Keratinocyte (primary cell): ENCODE results near the gene RPL34. TPM values are rescaled to one million over a fixed set of nuclear protein-coding genes. Genes with fewer than 3 reads are reported as not detected.

Experiments
- DNase-seq: peaks from one replicate; pipeline ENCODE4 v3.0.0-alpha.2; 2011; ENCODE audit warnings: low read depth, missing footprints, low spot score
- FAIRE-seq: peaks from 2 replicates; lab custom pipeline; 2011; peaks lifted over from hg19 to GRCh38; lab: Jason Lieb, UNC
- H2AFZ ChIP-seq: 2 replicates; pipeline ENCODE4 v1.6.0; 2012; ENCODE audit warnings: low read length, control low read depth, inconsistent platforms; ENCODE audit not compliant: control insufficient read depth
- H3K27ac ChIP-seq: 2 replicates; pipeline ENCODE4 v1.5.1; 2011; ENCODE audit warnings: low read length; ENCODE audit not compliant: control insufficient read depth, insufficient read depth
- H3K27me3 ChIP-seq: 3 replicates; pipeline ENCODE4 v1.6.0; 2011; ENCODE audit warnings: low read length; ENCODE audit not compliant: control insufficient read depth, insufficient read depth; ENCODE audit errors: extremely low read depth
- H3K36me3 ChIP-seq, 2 experiments: 2 replicates in 1 of 2; 3 replicates in 1 of 2; pipeline ENCODE4 v1.5.1; 2011; ENCODE audit warnings: low read length in 2 of 2, mild to moderate bottlenecking in 1 of 2; ENCODE audit not compliant: control insufficient read depth in 2 of 2, insufficient read depth in 2 of 2; ENCODE audit errors: extremely low read depth in 1 of 2
- H3K4me1 ChIP-seq: 3 replicates; pipeline ENCODE4 v1.5.1; 2011; ENCODE audit warnings: low read length; ENCODE audit not compliant: control insufficient read depth, insufficient read depth; ENCODE audit errors: extremely low read depth
- H3K4me2 ChIP-seq: 3 replicates; pipeline ENCODE4 v1.6.0; 2011; ENCODE audit warnings: low read depth, low read length; ENCODE audit not compliant: control insufficient read depth, insufficient read depth; ENCODE audit errors: extremely low read depth
- H3K4me3 ChIP-seq, 3 experiments: fragments of 200-600 bp in 1 of 3; sonication (generic) in 1 of 3; 2 replicates in 2 of 3; 3 replicates in 1 of 3; pipeline ENCODE4 v1.5.1; 2011 to 2016; ENCODE audit warnings: low read length in 3 of 3, mild to moderate bottlenecking in 3 of 3, control low read depth in 2 of 3, inconsistent platforms in 1 of 3, low read depth in 1 of 3, mixed read lengths in 1 of 3, mixed run types in 1 of 3, moderate library complexity in 1 of 3; ENCODE audit not compliant: control insufficient read depth in 2 of 3, insufficient read depth in 2 of 3; ENCODE audit errors: extremely low read depth in 1 of 3
- H3K79me2 ChIP-seq: 2 replicates; pipeline ENCODE4 v1.6.0; 2012; ENCODE audit warnings: low read length; ENCODE audit not compliant: control insufficient read depth, insufficient read depth
- H3K9ac ChIP-seq: 3 replicates; pipeline ENCODE4 v1.6.0; 2011; ENCODE audit warnings: low read length; ENCODE audit not compliant: control insufficient read depth, insufficient read depth; ENCODE audit errors: extremely low read depth
- H3K9me1 ChIP-seq: 3 replicates; pipeline ENCODE4 v1.6.0; 2011; ENCODE audit warnings: low read length; ENCODE audit not compliant: control insufficient read depth, insufficient read depth; ENCODE audit errors: extremely low read depth
- H3K9me3 ChIP-seq: 2 replicates; pipeline ENCODE4 v1.5.1; 2012; ENCODE audit warnings: low read depth, low read length; ENCODE audit not compliant: control insufficient read depth
- H4K20me1 ChIP-seq: 3 replicates; pipeline ENCODE4 v1.6.0; 2011; ENCODE audit warnings: low read length; ENCODE audit not compliant: control insufficient read depth, insufficient read depth; ENCODE audit errors: extremely low read depth
- EZH2 ChIP-seq: IDR thresholded peaks from one replicate; pipeline ENCODE4 v1.6.1; 2012; ENCODE audit warnings: inconsistent platforms, mild to moderate bottlenecking, low read length, moderate library complexity
- dilution Hi-C: fragments of 300-500 bp; cut with MboI; formaldehyde crosslinking; loops from one replicate; pipeline ENCODE4 v1.7.0; 2020; ENCODE audit warnings: low sequenced_read_pairs; ENCODE audit not compliant: extremely low pct_ligation_motif_present
- polyA plus RNA-seq, 5 experiments: library from polyadenylated mRNA; depleted of rRNA in 3 of 5; stranded (reverse) in 3 of 5; stranded (forward) in 1 of 5; unstranded in 1 of 5; fragments of >200 nt; gene quantifications; 1 replicate in 1 of 5; 2 replicates in 3 of 5; 3 replicates in 1 of 5; pipeline versions ENCODE4 v1.2.1 to v1.2.3, GENCODE V29; 2011 to 2012; ENCODE audit warnings: missing spikeins in 2 of 5, low read depth in 1 of 5, low replicate concordance in 1 of 5
- TF ChIP-seq, protein P1 (sequence below), 3 experiments: IDR thresholded peaks in 1 of 3; conservative IDR thresholded peaks in 1 of 3; optimal IDR thresholded peaks in 1 of 3; 2 replicates in 2 of 3; 3 replicates in 1 of 3; pipeline versions ENCODE3 to v1.5.1; 2011; ENCODE audit warnings: low read length in 3 of 3, mild to moderate bottlenecking in 3 of 3, moderate library complexity in 2 of 3, control low read depth in 1 of 3, inconsistent platforms in 1 of 3; ENCODE audit not compliant: insufficient read depth in 2 of 3; ENCODE audit errors: extremely low read depth in 1 of 3

RPL34 gene
- polyA plus RNA-seq, 1 donor (not counting 4 experiments of a cell fraction or from before 2014, with no cell fraction given), result 3,164 TPM

DNA sequence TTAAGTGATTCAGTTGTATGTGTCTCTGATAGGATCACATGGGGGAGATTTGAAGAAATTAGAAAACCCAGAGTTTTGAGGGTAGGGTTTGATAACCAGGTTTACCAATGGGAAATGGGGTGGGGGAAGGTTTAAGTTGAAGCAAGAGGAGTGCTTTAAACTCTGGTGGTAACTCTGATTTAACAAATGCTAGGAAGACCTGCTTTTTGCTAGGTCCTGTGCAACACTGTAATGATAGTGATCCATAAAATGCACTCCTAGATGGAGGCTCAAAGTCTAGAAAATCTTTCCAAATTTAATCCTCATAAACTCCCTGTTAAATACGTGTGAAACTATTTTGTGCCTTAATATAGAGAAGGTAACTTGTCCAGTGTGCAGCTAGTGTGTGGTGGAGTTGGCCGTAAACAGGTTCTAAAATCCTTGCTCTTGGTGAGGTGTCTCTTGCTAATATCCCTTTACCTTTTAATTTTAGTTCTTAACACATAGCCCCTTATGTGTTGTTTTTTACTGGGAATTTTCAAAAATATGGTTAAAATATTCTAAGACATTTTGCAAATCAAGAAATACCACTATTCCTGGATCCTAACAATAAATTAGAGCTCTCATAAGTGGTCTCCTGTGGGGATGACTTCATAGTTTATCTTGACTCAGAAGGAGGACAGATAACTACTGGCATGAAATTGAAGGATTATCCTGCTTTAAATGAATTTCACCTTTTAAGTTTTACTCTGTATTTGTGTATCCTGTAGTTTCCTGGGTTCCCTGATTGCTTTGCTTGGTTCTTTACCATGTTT lies 4.1 kb downstream of the RPL34 start:
- Histone ChIP-seq H3K27ac (no peak overlapping the region), H4K20me1 (peaks cover 30% of the 10 kb centered on the region), H3K79me2 (peaks cover 52% of the 10 kb centered on the region), H3K9me3 (no peaks in the 10 kb centered on the region), H3K27me3 (no peaks in the 10 kb centered on the region), H2AFZ (no peak overlapping the region), H3K4me1 (peaks cover 15% of the 10 kb centered on the region), H3K4me3 (no peak overlapping the region), H3K9ac (no peak overlapping the region), H3K4me2 (peak overlapping the region; percentile 17), H3K9me1 (no peaks in the 10 kb centered on the region), H3K36me3 (peaks cover 35 to 37% of the 10 kb centered on the region in 2 experiments)
- DNase-seq (no peak), FAIRE-seq (no peak)
- dilution Hi-C loops, result no loop called here
- TF ChIP-seq, protein P1, sequence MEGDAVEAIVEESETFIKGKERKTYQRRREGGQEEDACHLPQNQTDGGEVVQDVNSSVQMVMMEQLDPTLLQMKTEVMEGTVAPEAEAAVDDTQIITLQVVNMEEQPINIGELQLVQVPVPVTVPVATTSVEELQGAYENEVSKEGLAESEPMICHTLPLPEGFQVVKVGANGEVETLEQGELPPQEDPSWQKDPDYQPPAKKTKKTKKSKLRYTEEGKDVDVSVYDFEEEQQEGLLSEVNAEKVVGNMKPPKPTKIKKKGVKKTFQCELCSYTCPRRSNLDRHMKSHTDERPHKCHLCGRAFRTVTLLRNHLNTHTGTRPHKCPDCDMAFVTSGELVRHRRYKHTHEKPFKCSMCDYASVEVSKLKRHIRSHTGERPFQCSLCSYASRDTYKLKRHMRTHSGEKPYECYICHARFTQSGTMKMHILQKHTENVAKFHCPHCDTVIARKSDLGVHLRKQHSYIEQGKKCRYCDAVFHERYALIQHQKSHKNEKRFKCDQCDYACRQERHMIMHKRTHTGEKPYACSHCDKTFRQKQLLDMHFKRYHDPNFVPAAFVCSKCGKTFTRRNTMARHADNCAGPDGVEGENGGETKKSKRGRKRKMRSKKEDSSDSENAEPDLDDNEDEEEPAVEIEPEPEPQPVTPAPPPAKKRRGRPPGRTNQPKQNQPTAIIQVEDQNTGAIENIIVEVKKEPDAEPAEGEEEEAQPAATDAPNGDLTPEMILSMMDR (optimal IDR thresholded peaks at IDR 0.05 in 1 of 3, IDR thresholded peaks at IDR 0.05 in 1 of 3, conservative IDR thresholded peaks at IDR 0.05 in 1 of 3; ENCODE audit: extremely low read depth in 1 of 3, insufficient read depth in 2 of 3, low read length in 3 of 3), result no peak
- TF ChIP-seq EZH2, result no peak

DNA sequence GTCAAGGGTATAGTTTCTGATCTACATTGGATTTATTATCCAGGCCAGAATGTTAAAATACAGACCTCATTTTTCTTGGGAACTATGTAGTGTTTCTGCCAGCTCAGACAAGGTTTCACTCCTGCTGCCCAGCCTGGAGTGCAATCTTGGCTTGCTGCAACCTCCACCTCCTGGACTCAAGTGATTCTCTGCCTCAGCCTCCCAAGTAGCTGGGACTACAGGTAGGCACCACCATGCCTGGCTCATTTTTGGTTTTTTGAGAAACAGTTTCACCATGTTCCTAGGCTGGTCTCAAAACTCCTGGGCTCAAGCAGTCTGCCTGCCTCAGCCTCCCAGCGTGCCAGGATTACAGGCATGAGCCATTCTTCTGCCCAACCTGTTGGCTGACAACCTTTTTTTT lies 5.7 kb downstream of the RPL34 start:
- H3K36me3 ChIP-seq, result peaks cover 40% of the 10 kb centered on the region in 2 experiments
- peaks cover 45% of the 10 kb centered on the region for H3K79me2 ChIP-seq
- no peak overlapping the region for H3K4me2 ChIP-seq
- peaks cover 13% of the 10 kb centered on the region for H3K4me1 ChIP-seq
- H3K9me1 ChIP-seq, result no peaks in the 10 kb centered on the region
- no peak overlapping the region for H3K4me3 ChIP-seq
- FAIRE-seq (no peak), DNase-seq (no peak)
- peaks cover 30% of the 10 kb centered on the region for H4K20me1 ChIP-seq
- H3K27ac ChIP-seq, result no peak overlapping the region
- H3K9me3 ChIP-seq, result no peaks in the 10 kb centered on the region
- no peak overlapping the region for H3K9ac ChIP-seq
- TF ChIP-seq EZH2, result no peak
- TF ChIP-seq, protein P1 (optimal IDR thresholded peaks at IDR 0.05 in 1 of 3, IDR thresholded peaks at IDR 0.05 in 1 of 3, conservative IDR thresholded peaks at IDR 0.05 in 1 of 3; ENCODE audit: extremely low read depth in 1 of 3, insufficient read depth in 2 of 3, low read length in 3 of 3), result no peak
- no peaks in the 10 kb centered on the region for H3K27me3 ChIP-seq
- dilution Hi-C loops, result no loop called here
- no peak overlapping the region for H2AFZ ChIP-seq
